GM10266 (cell line): Measurements from ENCODE around the gene TMEM176B.

Experiments
- DNase-seq: peaks from one replicate; pipeline ENCODE4 v3.0.0; 2012; ENCODE audit errors: extremely low spot score
- TF ChIP-seq, protein P1 (sequence below): IDR thresholded peaks from 2 replicates; pipeline ENCODE4 v1.5.1; 2012; ENCODE audit warnings: mild to moderate bottlenecking, low read depth; ENCODE audit not compliant: control insufficient read depth, insufficient read depth; ENCODE audit errors: missing control alignments

TMEM176B gene

DNA sequence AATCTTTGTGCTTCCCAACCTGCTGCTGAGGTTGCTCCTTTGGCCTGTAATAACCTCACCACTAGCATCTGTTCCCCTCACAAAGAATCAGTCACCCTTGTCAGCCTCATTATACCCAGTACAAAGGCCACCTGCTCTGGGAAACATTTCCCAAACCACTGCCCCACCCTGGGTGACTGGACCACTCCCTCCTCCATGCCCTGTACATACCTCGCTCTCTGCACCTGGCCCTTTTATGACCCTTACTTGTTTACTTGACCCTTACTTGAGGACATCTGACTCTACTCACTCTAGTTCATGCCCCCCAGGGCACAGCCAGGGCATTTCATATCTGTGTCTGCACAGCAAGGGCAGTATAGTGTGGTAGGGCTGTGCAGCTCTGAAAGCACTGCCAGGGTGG, 30.8 kb upstream of the TMEM176B start:
- DNase-seq, result no peak
- TF ChIP-seq, protein P1, sequence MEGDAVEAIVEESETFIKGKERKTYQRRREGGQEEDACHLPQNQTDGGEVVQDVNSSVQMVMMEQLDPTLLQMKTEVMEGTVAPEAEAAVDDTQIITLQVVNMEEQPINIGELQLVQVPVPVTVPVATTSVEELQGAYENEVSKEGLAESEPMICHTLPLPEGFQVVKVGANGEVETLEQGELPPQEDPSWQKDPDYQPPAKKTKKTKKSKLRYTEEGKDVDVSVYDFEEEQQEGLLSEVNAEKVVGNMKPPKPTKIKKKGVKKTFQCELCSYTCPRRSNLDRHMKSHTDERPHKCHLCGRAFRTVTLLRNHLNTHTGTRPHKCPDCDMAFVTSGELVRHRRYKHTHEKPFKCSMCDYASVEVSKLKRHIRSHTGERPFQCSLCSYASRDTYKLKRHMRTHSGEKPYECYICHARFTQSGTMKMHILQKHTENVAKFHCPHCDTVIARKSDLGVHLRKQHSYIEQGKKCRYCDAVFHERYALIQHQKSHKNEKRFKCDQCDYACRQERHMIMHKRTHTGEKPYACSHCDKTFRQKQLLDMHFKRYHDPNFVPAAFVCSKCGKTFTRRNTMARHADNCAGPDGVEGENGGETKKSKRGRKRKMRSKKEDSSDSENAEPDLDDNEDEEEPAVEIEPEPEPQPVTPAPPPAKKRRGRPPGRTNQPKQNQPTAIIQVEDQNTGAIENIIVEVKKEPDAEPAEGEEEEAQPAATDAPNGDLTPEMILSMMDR, result no peak

- TF ChIP-seq, protein P1, result no peak
- DNase-seq, result no peak
These were observed 29.3 kb upstream of the TMEM176B start for GRCh38 chr7:150829426-150829825.

DNA sequence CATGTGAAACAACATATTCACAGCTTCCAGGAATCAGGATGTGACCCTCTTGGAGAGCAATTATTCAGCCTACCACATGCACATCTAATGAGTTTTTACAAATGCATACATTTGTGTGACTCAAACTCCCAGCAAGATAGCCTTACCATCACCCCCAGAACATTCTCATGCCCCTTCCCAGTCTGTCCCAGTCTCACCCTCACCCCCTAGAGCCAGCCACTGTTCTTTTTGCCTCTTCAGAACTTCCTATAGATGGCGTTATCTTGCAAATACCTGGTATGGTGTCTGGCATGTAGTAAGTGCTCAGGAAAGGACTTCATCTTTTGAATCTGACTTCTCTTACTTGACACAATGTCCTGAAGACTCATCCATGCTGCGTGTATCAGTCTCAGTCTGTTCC, 28.2 kb upstream of the TMEM176B start:
- TF ChIP-seq, protein P1, result no peak
- no peak for DNase-seq

DNA sequence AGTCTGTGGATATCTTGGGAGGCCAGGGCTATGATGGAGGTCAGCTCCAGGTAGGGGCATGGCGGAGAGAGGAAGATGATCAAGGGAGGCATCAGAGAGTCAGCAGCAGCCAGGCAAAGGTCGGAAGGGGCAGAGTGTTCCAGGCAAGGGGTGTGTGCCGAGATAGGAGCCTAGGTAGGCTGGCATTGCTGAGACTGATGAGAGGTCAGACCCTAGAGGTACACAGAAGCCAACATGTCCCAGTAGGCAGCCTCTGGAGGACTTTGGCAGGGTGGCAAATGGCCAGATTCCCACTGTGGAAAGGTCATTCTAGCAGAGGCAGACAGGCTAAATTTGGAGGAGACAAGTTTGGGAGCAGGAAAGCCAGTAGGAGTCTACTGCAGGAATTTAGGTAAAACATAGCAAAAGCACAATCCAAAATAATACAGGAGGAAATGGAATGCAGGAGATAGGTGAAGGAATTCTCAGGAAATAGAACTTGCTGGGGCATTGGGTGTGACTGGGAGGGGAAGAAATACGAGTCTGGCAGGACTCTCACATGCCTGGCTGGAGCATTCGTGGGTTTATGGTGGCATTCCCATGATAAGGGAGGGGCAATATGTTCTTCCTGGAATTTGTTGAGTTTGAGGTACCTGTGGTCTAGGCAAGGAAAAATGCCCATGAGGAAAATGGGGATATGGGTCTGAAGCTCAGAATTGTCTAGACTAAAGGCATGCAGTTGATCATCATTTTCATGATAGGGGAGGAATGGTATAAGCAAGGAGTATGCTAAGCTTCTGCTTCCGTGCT, 26.1 kb upstream of the TMEM176B start:
- DNase-seq, result no peak
- TF ChIP-seq, protein P1, result no peak

DNA sequence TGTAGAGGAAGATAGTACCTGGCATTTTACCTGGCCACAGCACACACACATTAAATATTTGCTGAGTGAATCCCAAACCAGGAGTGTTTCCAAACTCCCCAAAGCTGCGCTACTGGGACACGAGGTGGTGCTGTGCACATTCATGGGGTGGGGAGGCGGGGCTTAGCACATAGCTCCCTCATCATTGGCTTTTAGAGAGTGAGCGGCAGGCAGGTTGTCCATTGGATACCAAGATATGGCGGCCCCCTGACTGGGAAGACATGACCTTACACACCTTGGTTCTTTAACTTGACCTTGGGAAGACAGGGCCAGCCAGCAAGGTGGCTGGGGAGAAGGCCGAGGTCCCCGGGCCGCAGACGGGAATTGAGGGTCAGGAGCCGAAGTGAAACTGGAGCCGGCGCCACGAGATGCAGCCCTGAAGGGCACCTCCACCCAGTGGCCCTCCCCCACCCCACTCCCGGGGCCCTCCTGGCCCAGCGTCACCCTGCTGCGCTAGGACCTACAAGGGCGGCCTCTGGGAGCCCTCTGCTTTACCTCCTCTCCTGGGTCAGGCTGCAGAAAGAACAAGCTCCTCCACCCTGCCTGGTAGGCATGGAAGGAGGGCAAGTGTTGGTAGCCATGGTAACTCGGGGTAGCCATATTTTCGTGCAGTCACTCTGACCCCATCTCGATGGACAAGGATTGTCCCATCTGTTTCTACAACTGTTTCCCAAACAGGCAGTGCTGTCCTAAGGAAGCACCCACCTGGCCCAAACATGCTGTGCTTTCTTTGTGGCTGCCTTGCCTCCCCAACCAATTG, 24.4 kb upstream of the TMEM176B start:
- TF ChIP-seq, protein P1, result no peak
- DNase-seq, result no peak

DNA sequence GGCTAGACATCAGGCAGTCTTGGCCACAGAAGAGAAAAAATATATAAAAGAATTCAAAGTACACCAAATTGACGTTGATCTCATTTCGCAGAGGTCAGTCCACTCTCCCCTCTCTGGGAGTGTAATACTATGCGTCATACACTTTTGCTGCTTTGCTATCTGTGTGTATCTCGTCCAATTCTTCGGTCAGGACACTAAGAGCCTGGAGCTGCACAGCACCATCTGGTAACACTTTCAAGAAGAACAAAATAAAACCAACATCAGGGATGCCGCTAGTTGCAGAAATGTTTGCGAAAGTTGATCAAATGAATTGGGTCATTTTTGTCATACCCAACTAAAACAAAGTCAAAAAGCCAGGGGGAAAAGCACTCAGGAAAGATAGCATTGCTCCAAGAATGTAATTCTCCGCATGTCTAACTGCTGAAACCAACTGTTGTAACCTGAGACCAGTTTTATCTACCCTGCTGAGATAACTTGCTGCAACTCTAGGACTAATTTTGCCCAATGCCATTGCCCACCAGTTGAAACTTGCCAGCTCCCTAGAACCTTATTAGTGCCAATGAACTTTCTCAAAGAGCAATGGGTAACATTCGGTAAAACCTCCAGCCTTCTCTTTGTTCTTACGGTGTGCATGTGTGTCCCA, 23.4 kb upstream of the TMEM176B start:
- no peak for DNase-seq
- TF ChIP-seq, protein P1, result no peak
